ENCODE measurements around the gene STIP1. TPM values are rescaled to one million over a fixed set of nuclear protein-coding genes. Genes with fewer than 3 reads are reported as not detected.
A peak's percentile ranks its signal among the peaks of the same experiment; 100 is the strongest.

STIP1 gene
- total RNA-seq, 1 experiment from 2014 or later, result 297 TPM

DNA sequence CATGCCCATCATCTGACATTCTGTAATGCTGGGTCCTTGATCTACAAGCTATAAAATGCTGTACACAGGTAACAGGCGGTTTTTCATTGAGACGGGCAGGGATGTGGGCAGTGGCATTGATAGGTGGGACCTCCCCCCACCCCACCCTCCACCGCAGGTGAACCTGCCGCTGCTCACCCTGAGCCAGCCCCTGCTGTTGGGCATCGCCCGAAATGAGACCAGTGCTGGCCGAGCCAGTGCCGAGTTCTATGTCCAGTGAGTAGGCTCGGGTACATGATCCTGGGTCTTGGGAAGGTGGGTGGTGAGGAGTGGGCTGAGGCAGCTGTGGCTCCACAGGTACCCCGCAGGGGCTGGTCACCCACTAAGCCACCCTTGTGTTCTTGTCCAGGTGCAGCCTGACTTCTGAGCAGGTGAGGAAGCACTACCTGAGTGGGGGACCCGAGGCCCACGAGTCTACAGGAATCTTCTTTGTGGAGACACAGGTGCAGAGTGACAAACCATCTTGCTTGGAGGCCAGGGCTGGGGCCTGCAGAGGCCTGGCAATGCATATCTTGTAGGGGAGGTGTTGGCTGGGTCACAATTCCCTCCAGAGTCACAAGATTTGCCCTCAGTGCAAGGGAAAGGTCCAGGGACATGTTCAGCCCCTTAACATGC is 43.2 kb downstream of the STIP1 start:
- no peaks in the 10 kb centered on the region for H3K4me1 Mint-ChIP-seq (ENCODE audit: low read depth, unreplicated experiment)
- no TSS peak for BruUV-seq (replicated peaks)
- Histone ChIP-seq H3K9me3 (no peaks in the 10 kb centered on the region), H3K4me3 (ENCODE audit: low read depth, low read length) (peak overlapping the region; percentile 81), H3K36me3 (ENCODE audit: control insufficient read depth, insufficient read depth, low read length) (peaks cover 2% of the 10 kb centered on the region; the same call in 1 of the 2 replicates), H3K4me1 (peaks cover 36% of the 10 kb centered on the region), H3K27me3 (replicated peaks; ENCODE audit: control insufficient read depth, insufficient read depth, low read length) (no peaks in the 10 kb centered on the region)
- H3K36me3 Mint-ChIP-seq (ENCODE audit: insufficient read depth, unreplicated experiment), result peaks cover 24% of the 10 kb centered on the region
- POLR2A ChIA-PET, result interaction anchor here (1.0 kb wide), 1 partner anchor 16 kb away, joined by 4 read pairs; no protein-coding TSS in a partner anchor
- no peak for DNase-seq
- CTCF ChIA-PET, result interaction anchor here (0.5 kb wide), 1 partner anchor 16 kb away, joined by 7 read pairs; no protein-coding TSS in a partner anchor
- TF ChIP-seq, protein P1, sequence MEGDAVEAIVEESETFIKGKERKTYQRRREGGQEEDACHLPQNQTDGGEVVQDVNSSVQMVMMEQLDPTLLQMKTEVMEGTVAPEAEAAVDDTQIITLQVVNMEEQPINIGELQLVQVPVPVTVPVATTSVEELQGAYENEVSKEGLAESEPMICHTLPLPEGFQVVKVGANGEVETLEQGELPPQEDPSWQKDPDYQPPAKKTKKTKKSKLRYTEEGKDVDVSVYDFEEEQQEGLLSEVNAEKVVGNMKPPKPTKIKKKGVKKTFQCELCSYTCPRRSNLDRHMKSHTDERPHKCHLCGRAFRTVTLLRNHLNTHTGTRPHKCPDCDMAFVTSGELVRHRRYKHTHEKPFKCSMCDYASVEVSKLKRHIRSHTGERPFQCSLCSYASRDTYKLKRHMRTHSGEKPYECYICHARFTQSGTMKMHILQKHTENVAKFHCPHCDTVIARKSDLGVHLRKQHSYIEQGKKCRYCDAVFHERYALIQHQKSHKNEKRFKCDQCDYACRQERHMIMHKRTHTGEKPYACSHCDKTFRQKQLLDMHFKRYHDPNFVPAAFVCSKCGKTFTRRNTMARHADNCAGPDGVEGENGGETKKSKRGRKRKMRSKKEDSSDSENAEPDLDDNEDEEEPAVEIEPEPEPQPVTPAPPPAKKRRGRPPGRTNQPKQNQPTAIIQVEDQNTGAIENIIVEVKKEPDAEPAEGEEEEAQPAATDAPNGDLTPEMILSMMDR (IDR thresholded peaks at IDR 0.05; ENCODE audit: insufficient read depth in 1 of 2, low read depth in 1 of 2, low read length in 1 of 2, severe bottlenecking in 1 of 2, unreplicated experiment in 1 of 2), result no peak
- H3K27me3 Mint-ChIP-seq (ENCODE audit: insufficient read depth, unreplicated experiment), result no peaks in the 10 kb centered on the region
- H3K4me3 Mint-ChIP-seq (ENCODE audit: unreplicated experiment), result peak overlapping the region; percentile 83
- intact Hi-C loops (cut with micrococcal nuclease; ENCODE audit: unreplicated experiment), result no loop called here
- H3K9me3 Mint-ChIP-seq (ENCODE audit: unreplicated experiment), result no peaks in the 10 kb centered on the region
- no peak overlapping the region for H3K27ac Mint-ChIP-seq (ENCODE audit: unreplicated experiment)

DNA sequence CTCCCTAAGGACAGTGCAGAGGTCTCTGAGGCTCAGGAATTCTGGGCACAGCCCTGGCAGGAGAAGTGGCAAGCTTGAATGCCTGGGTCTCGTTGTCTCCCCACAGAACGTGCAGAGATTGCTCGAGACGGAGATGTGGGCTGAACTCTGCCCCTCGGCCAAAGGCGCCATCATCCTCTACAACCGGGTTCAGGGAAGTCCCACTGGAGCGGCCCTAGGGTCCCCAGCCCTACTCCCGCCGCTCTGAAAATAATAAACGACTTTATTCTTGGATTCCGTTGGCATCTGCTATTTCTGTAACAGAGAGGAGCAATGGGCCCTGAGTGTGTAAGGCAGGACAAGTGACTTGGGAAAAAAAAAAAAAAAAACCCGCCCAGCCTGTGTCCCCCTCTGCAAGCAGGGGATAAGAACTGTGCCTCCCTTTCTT is 43.8 kb downstream of the STIP1 start:
- Histone ChIP-seq H3K27me3 (replicated peaks; ENCODE audit: control insufficient read depth, insufficient read depth, low read length) (no peaks in the 10 kb centered on the region), H3K9me3 (no peaks in the 10 kb centered on the region), H3K4me1 (peaks cover 36% of the 10 kb centered on the region), H3K36me3 (ENCODE audit: control insufficient read depth, insufficient read depth, low read length) (peaks cover 2% of the 10 kb centered on the region; the same call in 1 of the 2 replicates), H3K4me3 (ENCODE audit: low read depth, low read length) (peak overlapping the region; percentile 81)
- Mint-ChIP-seq H3K27ac (ENCODE audit: unreplicated experiment) (peak overlapping the region; percentile 67), H3K4me3 (ENCODE audit: unreplicated experiment) (peak overlapping the region; percentile 83), H3K36me3 (ENCODE audit: insufficient read depth, unreplicated experiment) (peaks cover 24% of the 10 kb centered on the region), H3K27me3 (ENCODE audit: insufficient read depth, unreplicated experiment) (no peaks in the 10 kb centered on the region), H3K9me3 (ENCODE audit: unreplicated experiment) (no peaks in the 10 kb centered on the region), H3K4me1 (ENCODE audit: low read depth, unreplicated experiment) (no peaks in the 10 kb centered on the region)
- CTCF ChIA-PET, result no interaction called here
- POLR2A ChIA-PET, result interaction anchor here (1.0 kb wide), 1 partner anchor 16 kb away, joined by 4 read pairs; no protein-coding TSS in a partner anchor
- DNase-seq, result no peak
- BruUV-seq (replicated peaks), result TSS peak; percentile 21
- intact Hi-C loops (cut with micrococcal nuclease; ENCODE audit: unreplicated experiment), result no loop called here
- TF ChIP-seq, protein P1 (IDR thresholded peaks at IDR 0.05; ENCODE audit: insufficient read depth in 1 of 2, low read depth in 1 of 2, low read length in 1 of 2, severe bottlenecking in 1 of 2, unreplicated experiment in 1 of 2), result no peak

DNA sequence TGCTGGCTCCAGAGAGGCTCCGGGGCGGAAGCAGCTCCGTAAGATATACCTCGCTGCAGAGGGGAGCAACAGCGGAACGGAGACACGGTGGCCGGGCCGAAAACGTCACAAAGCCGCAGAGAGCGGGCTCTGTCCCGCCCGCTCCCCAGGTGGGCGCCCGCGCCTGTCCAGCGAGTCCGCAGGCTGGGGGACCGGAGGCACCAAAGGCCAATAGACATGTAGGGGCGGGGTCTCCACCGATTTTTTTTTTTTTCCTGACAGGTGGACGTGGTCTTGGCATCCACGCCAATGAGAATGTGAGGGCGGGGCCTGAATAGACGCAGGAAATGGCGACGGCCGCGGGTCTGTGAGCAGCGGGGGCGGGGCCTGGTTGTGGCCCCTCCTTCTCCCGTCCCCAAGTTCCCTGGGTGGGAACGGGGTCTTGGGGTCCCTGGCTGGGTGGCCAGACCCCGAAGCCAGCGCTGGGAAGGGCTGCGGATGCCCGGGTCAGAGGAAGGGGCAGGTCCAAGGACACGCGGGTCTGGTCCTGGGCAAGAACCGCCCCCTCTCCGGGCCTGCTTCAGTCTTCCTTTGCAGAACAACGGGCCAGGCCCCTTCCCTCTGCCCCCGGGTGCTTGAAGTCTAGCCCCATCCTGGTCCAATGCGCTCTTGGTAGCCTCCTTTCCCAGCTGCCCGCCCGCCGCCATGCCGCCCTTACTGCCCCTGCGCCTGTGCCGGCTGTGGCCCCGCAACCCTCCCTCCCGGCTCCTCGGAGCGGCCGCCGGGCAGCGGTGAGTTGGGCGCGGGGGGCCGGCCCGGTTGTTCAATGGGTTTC is 44.4 kb downstream of the STIP1 start, which contains the start of gene DNAJC4:
TSS of gene DNAJC4 (plus strand) at position 378 of the 814 bp plus-strand sequence. CDS start at position 685, 307 bp downstream.
- TF ChIP-seq, protein P1 (IDR thresholded peaks at IDR 0.05; ENCODE audit: insufficient read depth in 1 of 2, low read depth in 1 of 2, low read length in 1 of 2, severe bottlenecking in 1 of 2, unreplicated experiment in 1 of 2), result no peak
- Histone ChIP-seq H3K27me3 (replicated peaks; ENCODE audit: control insufficient read depth, insufficient read depth, low read length) (no peaks in the 10 kb centered on the region), H3K9me3 (no peaks in the 10 kb centered on the region), H3K36me3 (ENCODE audit: control insufficient read depth, insufficient read depth, low read length) (peaks cover 2% of the 10 kb centered on the region; the same call in 1 of the 2 replicates), H3K4me1 (peaks cover 33% of the 10 kb centered on the region), H3K4me3 (ENCODE audit: low read depth, low read length) (peak within 1 kb of the TSS; percentile 81)
- peak within 1 kb of the TSS; percentile 83 for H3K4me3 Mint-ChIP-seq (ENCODE audit: unreplicated experiment)
- H3K27ac Mint-ChIP-seq (ENCODE audit: unreplicated experiment), result peak within 1 kb of the TSS; percentile 67
- no TSS peak for BruUV-seq (replicated peaks)
- intact Hi-C loops (cut with micrococcal nuclease; ENCODE audit: unreplicated experiment), result no loop called here
- no peaks in the 10 kb centered on the region for H3K4me1 Mint-ChIP-seq (ENCODE audit: low read depth, unreplicated experiment)
- peak; percentile 94 to 96 for DNase-seq
- peaks cover 28% of the 10 kb centered on the region for H3K36me3 Mint-ChIP-seq (ENCODE audit: insufficient read depth, unreplicated experiment)
- ChIA-PET CTCF (no interaction called here), POLR2A (interaction anchor here (1.0 to 1.3 kb wide), 2 partner anchors 11 to 15 kb away, joined by 4 to 5 read pairs; no protein-coding TSS in a partner anchor)
- H3K9me3 Mint-ChIP-seq (ENCODE audit: unreplicated experiment), result no peaks in the 10 kb centered on the region
- no peaks in the 10 kb centered on the region for H3K27me3 Mint-ChIP-seq (ENCODE audit: insufficient read depth, unreplicated experiment)

Measured in Caco-2 (cell line).